OCI-LY1 (cell line): ENCODE results near the gene PKN2.

Experiments used
- CTCF ChIP-seq: fragments of 200-600 bp; sonication (generic), shearing (Covaris generic); IDR thresholded peaks from 2 replicates; pipeline ENCODE4 v1.5.1; 2017; ENCODE audit warnings: mild to moderate bottlenecking, antibody characterized with exemption, low read length, moderate library complexity, mixed read lengths
- EZH2 ChIP-seq: fragments of 200-600 bp; sonication (generic), shearing (Covaris generic); IDR thresholded peaks from 2 replicates; pipeline ENCODE4 v1.8.0; 2017; ENCODE audit warnings: borderline replicate concordance, mixed run types, mild to moderate bottlenecking, antibody characterized with exemption, low read length, moderate library complexity, mixed read lengths

- no peak for TF ChIP-seq CTCF
- TF ChIP-seq EZH2: no peak
These were observed 14.1 kb downstream of the PKN2 start for GRCh38 chr1:88698140-88698539.
